ENCODE results near the gene TMEM245.

TMEM245 gene

GRCh38 chr9:109037946-109038715 is 81.6 kb downstream of the TMEM245 start:
- no peaks in the 10 kb centered on the region for H3K27me3 ChIP-seq (ENCODE audit: insufficient read depth, low read length)
- no peak overlapping the region for H3K9ac ChIP-seq (ENCODE audit: low read depth, low read length)
- H3K27ac ChIP-seq (ENCODE audit: low read depth, low read length) = no peak overlapping the region
- H3K36me3 ChIP-seq (ENCODE audit: insufficient read depth, low read length) = peaks cover 89% of the 10 kb centered on the region
- no peaks in the 10 kb centered on the region for H3K9me3 ChIP-seq (ENCODE audit: insufficient read depth, low read depth, low read length)
- H3K4me1 ChIP-seq (ENCODE audit: insufficient read depth, low read length) = no peaks in the 10 kb centered on the region
- WGBS = 93% methylated on average over 4 of the region's 4 CpGs
- no peak overlapping the region for H3K4me3 ChIP-seq (ENCODE audit: low read length)

GRCh38 chr9:109036744-109037680 is 82.7 kb downstream of the TMEM245 start:
- no peaks in the 10 kb centered on the region for H3K4me1 ChIP-seq (ENCODE audit: insufficient read depth, low read length)
- H3K9me3 ChIP-seq (ENCODE audit: insufficient read depth, low read depth, low read length) = no peaks in the 10 kb centered on the region
- WGBS = 90% methylated on average over 6 of the region's 6 CpGs
- no peaks in the 10 kb centered on the region for H3K27me3 ChIP-seq (ENCODE audit: insufficient read depth, low read length)
- peaks cover 89% of the 10 kb centered on the region for H3K36me3 ChIP-seq (ENCODE audit: insufficient read depth, low read length)
- no peak overlapping the region for H3K4me3 ChIP-seq (ENCODE audit: low read length)
- no peak overlapping the region for H3K27ac ChIP-seq (ENCODE audit: low read depth, low read length)
- no peak overlapping the region for H3K9ac ChIP-seq (ENCODE audit: low read depth, low read length)

GRCh38 chr9:109035684-109036423 is 83.9 kb downstream of the TMEM245 start:
- 99% methylated on average over 2 of the region's 2 CpGs for WGBS
- Histone ChIP-seq H3K4me3 (ENCODE audit: low read length) (no peak overlapping the region), H3K27ac (ENCODE audit: low read depth, low read length) (no peak overlapping the region), H3K36me3 (ENCODE audit: insufficient read depth, low read length) (peaks cover 91% of the 10 kb centered on the region), H3K9ac (ENCODE audit: low read depth, low read length) (no peak overlapping the region), H3K27me3 (ENCODE audit: insufficient read depth, low read length) (no peaks in the 10 kb centered on the region), H3K9me3 (ENCODE audit: insufficient read depth, low read depth, low read length) (no peaks in the 10 kb centered on the region), H3K4me1 (ENCODE audit: insufficient read depth, low read length) (no peaks in the 10 kb centered on the region)

GRCh38 chr9:109033941-109034700 is 85.6 kb downstream of the TMEM245 start:
- no peaks in the 10 kb centered on the region for H3K4me1 ChIP-seq (ENCODE audit: insufficient read depth, low read length)
- no peak overlapping the region for H3K4me3 ChIP-seq (ENCODE audit: low read length)
- H3K9me3 ChIP-seq (ENCODE audit: insufficient read depth, low read depth, low read length) = no peaks in the 10 kb centered on the region
- H3K36me3 ChIP-seq (ENCODE audit: insufficient read depth, low read length) = peaks cover 86% of the 10 kb centered on the region
- WGBS = 96% methylated on average over 6 of the region's 6 CpGs
- H3K9ac ChIP-seq (ENCODE audit: low read depth, low read length) = no peak overlapping the region
- H3K27me3 ChIP-seq (ENCODE audit: insufficient read depth, low read length) = no peaks in the 10 kb centered on the region
- no peak overlapping the region for H3K27ac ChIP-seq (ENCODE audit: low read depth, low read length)

- 92% methylated on average over 3 of the region's 3 CpGs for WGBS
Observed at GRCh38 chr9:109031241-109031640, 88.5 kb downstream of the TMEM245 start.

DNA sequence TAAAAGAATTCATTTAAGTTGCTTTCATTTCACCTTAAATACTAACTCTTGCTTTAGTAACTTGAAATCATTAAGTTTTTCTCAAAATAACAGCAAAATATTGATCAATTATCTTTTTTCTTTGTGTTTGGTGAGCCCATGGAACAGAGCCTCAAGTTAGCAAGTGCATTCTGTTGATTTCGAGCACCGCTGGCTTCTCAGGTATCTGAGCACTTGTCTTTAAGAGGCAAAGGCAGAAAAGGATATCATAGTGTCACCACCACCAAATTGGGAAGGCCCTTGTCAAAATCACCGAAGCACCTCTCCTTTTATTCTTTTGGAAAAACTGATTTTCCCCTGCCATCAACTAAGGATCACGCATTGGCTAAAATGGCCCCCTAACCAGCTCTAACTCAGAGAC is 89.3 kb downstream of the TMEM245 start:
- H3K9me3 ChIP-seq (ENCODE audit: insufficient read depth, low read depth, low read length) = no peaks in the 10 kb centered on the region
- H3K4me3 ChIP-seq (ENCODE audit: low read length) = no peak overlapping the region
- no peak overlapping the region for H3K9ac ChIP-seq (ENCODE audit: low read depth, low read length)
- H3K36me3 ChIP-seq (ENCODE audit: insufficient read depth, low read length) = peaks cover 56% of the 10 kb centered on the region
- no peaks in the 10 kb centered on the region for H3K4me1 ChIP-seq (ENCODE audit: insufficient read depth, low read length)
- H3K27me3 ChIP-seq (ENCODE audit: insufficient read depth, low read length) = no peaks in the 10 kb centered on the region
- H3K27ac ChIP-seq (ENCODE audit: low read depth, low read length) = no peak overlapping the region
- 93% methylated on average over 4 of the region's 4 CpGs for WGBS

More at GRCh38 chr9:109031241-109031640, 88.5 kb downstream of the TMEM245 start:
- no peak overlapping the region for H3K27ac ChIP-seq (ENCODE audit: low read depth, low read length)
- no peaks in the 10 kb centered on the region for H3K4me1 ChIP-seq (ENCODE audit: insufficient read depth, low read length)
- no peaks in the 10 kb centered on the region for H3K9me3 ChIP-seq (ENCODE audit: insufficient read depth, low read depth, low read length)
- H3K36me3 ChIP-seq (ENCODE audit: insufficient read depth, low read length) = peaks cover 64% of the 10 kb centered on the region
- no peaks in the 10 kb centered on the region for H3K27me3 ChIP-seq (ENCODE audit: insufficient read depth, low read length)
- no peak overlapping the region for H3K9ac ChIP-seq (ENCODE audit: low read depth, low read length)
- H3K4me3 ChIP-seq (ENCODE audit: low read length) = no peak overlapping the region

DNA sequence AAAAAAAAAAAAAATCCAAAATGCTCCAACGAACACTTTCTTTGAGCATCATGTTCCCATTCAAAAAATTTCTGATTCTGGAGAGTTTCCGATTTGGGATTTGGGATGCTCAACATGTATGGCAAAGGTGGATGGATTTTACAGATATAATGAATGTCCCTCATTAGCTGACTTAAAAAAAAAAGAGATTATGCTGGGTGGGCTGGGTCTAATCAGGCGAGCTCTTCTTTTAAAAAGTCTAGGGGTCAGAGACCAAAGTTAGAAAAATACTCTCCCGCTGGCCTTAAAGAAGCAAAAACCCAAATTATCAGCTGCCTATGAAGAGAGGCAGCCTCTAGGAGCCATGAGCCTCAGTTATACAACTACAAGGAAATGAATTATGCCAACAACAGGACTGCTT is 91.3 kb downstream of the TMEM245 start:
- peaks cover 38% of the 10 kb centered on the region for H3K36me3 ChIP-seq (ENCODE audit: insufficient read depth, low read length)
- H3K4me3 ChIP-seq (ENCODE audit: low read length) = no peak overlapping the region
- H3K27ac ChIP-seq (ENCODE audit: low read depth, low read length) = no peak overlapping the region
- WGBS = 98% methylated on average over 4 of the region's 4 CpGs
- no peaks in the 10 kb centered on the region for H3K9me3 ChIP-seq (ENCODE audit: insufficient read depth, low read depth, low read length)
- H3K9ac ChIP-seq (ENCODE audit: low read depth, low read length) = no peak overlapping the region
- H3K4me1 ChIP-seq (ENCODE audit: insufficient read depth, low read length) = no peaks in the 10 kb centered on the region
- no peaks in the 10 kb centered on the region for H3K27me3 ChIP-seq (ENCODE audit: insufficient read depth, low read length)

DNA sequence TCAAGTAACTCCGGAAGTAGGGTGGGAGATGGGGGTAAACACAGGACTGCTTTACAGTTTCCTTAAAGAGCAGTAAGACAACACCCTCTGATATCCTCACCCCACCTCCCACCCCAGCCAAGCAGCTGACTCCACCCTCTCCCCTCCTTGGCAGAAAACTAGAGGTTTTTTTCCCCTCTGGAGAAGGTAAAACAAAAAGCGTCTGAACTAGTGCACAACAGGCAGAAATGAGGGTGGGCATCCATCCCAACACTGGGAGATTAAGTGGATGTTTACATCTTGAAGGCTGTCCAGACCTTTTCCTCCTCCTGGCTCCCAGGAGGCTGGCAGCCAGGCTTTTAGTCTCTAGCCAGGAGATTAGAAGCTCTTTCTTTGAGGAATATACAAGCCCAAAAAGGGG is 92.6 kb downstream of the TMEM245 start:
- Histone ChIP-seq H3K27ac (ENCODE audit: low read depth, low read length) (no peak overlapping the region), H3K36me3 (ENCODE audit: insufficient read depth, low read length) (peaks cover 27% of the 10 kb centered on the region), H3K9me3 (ENCODE audit: insufficient read depth, low read depth, low read length) (no peaks in the 10 kb centered on the region), H3K4me3 (ENCODE audit: low read length) (no peak overlapping the region), H3K27me3 (ENCODE audit: insufficient read depth, low read length) (no peaks in the 10 kb centered on the region), H3K4me1 (ENCODE audit: insufficient read depth, low read length) (no peaks in the 10 kb centered on the region), H3K9ac (ENCODE audit: low read depth, low read length) (no peak overlapping the region)
- WGBS = 92% methylated on average over 2 of the region's 2 CpGs

DNA sequence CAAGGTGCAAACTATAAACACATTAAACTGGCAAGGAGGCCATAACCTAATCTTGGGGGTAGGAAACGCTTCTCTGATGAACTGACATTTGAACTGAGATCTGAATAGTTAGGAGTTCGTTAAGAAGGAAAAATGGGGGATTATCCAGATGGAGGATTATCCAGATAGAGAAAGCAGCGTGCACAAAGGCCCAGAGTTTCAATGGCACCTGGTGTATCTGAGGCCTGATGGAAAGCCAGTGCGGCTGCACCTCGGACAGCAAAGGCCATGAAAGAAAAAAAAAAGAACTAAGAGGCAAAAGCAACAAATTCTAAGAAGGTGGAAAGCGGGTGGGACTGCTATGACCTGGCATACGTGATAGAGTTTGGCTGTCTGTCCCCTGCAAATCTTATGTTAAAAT is 93.4 kb downstream of the TMEM245 start:
- no peak overlapping the region for H3K4me3 ChIP-seq (ENCODE audit: low read length)
- H3K27me3 ChIP-seq (ENCODE audit: insufficient read depth, low read length) = no peaks in the 10 kb centered on the region
- 92% methylated on average over 7 of the region's 7 CpGs for WGBS
- H3K9me3 ChIP-seq (ENCODE audit: insufficient read depth, low read depth, low read length) = no peaks in the 10 kb centered on the region
- no peaks in the 10 kb centered on the region for H3K4me1 ChIP-seq (ENCODE audit: insufficient read depth, low read length)
- H3K36me3 ChIP-seq (ENCODE audit: insufficient read depth, low read length) = peaks cover 19% of the 10 kb centered on the region
- H3K9ac ChIP-seq (ENCODE audit: low read depth, low read length) = no peak overlapping the region
- no peak overlapping the region for H3K27ac ChIP-seq (ENCODE audit: low read depth, low read length)

DNA sequence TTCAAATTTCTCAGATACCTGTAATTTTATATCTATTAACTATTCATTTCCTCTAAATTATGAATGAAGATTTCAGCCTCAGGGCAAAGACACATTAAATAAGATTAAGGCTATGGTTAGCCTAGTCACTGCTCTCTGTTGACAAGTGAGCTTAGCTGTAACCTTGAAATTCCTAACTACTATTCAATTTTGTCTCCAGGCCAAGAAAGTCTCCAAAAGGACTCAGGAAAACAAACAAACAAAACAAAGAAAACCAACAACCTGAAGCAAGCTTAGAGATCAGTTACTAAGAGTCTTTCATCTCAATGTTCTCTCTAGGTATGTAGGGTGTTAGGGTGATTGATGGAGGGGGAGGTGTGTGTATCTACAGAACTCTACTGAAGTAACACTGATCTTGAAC is 96.9 kb downstream of the TMEM245 start:
- Histone ChIP-seq H3K27me3 (ENCODE audit: insufficient read depth, low read length) (no peaks in the 10 kb centered on the region), H3K27ac (ENCODE audit: low read depth, low read length) (peak overlapping the region; percentile 40; the same call in 1 of the 2 replicates), H3K36me3 (ENCODE audit: insufficient read depth, low read length) (peaks cover 29% of the 10 kb centered on the region), H3K4me3 (ENCODE audit: low read length) (no peak overlapping the region), H3K9ac (ENCODE audit: low read depth, low read length) (no peak overlapping the region), H3K9me3 (ENCODE audit: insufficient read depth, low read depth, low read length) (no peaks in the 10 kb centered on the region), H3K4me1 (ENCODE audit: insufficient read depth, low read length) (no peaks in the 10 kb centered on the region)
